WERI-Rb-1 (cell line): ENCODE measurements around the gene USP36.

Experiments
- DNase-seq: peaks from one replicate; pipeline ENCODE4 v3.0.0-alpha.2; 2020
- H3K27ac ChIP-seq: fragments of 250-450 bp; sonication (Bioruptor Pico); 2 replicates; pipeline ENCODE4 v1.5.1; 2020; ENCODE audit warnings: mild to moderate bottlenecking, moderate library complexity
- H3K27me3 ChIP-seq: fragments of 250-450 bp; sonication (Bioruptor Pico); 2 replicates; pipeline ENCODE4 v1.5.1; 2021; ENCODE audit warnings: mild to moderate bottlenecking, low read depth, moderate library complexity; ENCODE audit not compliant: insufficient read depth, severe bottlenecking
- H3K36me3 ChIP-seq: fragments of 250-450 bp; sonication (Bioruptor Pico); 2 replicates; pipeline ENCODE4 v1.5.1; 2020; ENCODE audit warnings: mild to moderate bottlenecking, moderate library complexity
- H3K4me3 ChIP-seq: 2 replicates; pipeline ENCODE4 v1.5.1; 2011; ENCODE audit warnings: low read depth, mild to moderate bottlenecking, control low read depth, low read length
- H3K9me3 ChIP-seq: fragments of 250-450 bp; sonication (Bioruptor Pico); 2 replicates; pipeline ENCODE4 v1.5.1; 2021; ENCODE audit warnings: mild to moderate bottlenecking, moderate library complexity; ENCODE audit not compliant: severe bottlenecking
- CTCF ChIP-seq: IDR thresholded peaks from 2 replicates; pipeline ENCODE4 v1.5.1; 2011; ENCODE audit warnings: low read depth, mild to moderate bottlenecking, control low read depth, inconsistent platforms, low read length

USP36 gene

GRCh38 chr17:78819806-78820792, 20.5 kb downstream of the USP36 start:
- DNase-seq = no peak
- H3K27me3 ChIP-seq = no peaks in the 10 kb centered on the region
- no peak for TF ChIP-seq CTCF
- H3K36me3 ChIP-seq = peaks cover 97% of the 10 kb centered on the region
- H3K4me3 ChIP-seq = no peak overlapping the region
- no peaks in the 10 kb centered on the region for H3K9me3 ChIP-seq
- no peak overlapping the region for H3K27ac ChIP-seq

DNA sequence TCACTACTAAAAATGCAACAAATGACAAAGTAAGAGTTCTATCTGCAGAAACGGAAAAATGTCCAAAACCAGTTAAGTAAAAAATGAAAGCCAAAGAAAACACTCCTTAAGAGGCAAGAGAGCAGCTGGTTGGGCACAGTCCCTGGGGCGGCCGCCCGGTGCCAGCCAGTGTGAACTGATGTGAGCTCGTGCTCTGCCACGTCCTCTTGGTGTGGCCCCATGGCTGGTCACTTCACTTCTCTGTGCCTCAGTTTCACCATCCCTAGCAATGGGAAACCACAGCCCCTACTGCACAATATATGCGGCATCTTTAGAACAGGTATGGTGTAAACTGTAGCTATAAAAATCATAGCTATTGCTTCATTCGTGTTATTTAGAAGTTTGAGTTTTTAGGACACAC, 21.2 kb downstream of the USP36 start:
- no peak overlapping the region for H3K27ac ChIP-seq
- no peaks in the 10 kb centered on the region for H3K27me3 ChIP-seq
- peaks cover 97% of the 10 kb centered on the region for H3K36me3 ChIP-seq
- TF ChIP-seq CTCF = no peak
- DNase-seq = no peak
- no peaks in the 10 kb centered on the region for H3K9me3 ChIP-seq
- H3K4me3 ChIP-seq = no peak overlapping the region

DNA sequence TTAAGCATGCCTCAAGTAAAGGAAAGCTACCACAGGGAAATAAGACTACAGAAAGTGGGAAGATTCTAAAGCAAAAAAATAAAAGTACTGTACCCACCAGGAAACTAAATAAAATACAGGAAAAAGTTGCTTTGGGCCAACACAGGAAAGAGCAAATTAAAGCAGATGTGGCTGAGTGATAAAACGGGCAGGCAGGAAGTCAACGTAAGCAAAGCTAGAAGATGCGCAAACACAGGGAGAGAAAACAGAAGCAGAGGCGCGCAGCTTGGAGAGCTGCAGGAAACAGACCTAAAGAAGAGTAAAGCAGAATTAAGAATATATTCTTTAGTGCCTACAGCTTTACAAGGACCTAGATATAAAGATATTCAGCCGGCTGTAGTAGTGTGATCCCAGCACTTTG, 21.7 kb downstream of the USP36 start:
- Histone ChIP-seq H3K4me3 (no peak overlapping the region), H3K9me3 (no peaks in the 10 kb centered on the region), H3K27ac (no peak overlapping the region), H3K36me3 (peaks cover 97% of the 10 kb centered on the region), H3K27me3 (no peaks in the 10 kb centered on the region)
- DNase-seq = no peak
- TF ChIP-seq CTCF = no peak

DNA sequence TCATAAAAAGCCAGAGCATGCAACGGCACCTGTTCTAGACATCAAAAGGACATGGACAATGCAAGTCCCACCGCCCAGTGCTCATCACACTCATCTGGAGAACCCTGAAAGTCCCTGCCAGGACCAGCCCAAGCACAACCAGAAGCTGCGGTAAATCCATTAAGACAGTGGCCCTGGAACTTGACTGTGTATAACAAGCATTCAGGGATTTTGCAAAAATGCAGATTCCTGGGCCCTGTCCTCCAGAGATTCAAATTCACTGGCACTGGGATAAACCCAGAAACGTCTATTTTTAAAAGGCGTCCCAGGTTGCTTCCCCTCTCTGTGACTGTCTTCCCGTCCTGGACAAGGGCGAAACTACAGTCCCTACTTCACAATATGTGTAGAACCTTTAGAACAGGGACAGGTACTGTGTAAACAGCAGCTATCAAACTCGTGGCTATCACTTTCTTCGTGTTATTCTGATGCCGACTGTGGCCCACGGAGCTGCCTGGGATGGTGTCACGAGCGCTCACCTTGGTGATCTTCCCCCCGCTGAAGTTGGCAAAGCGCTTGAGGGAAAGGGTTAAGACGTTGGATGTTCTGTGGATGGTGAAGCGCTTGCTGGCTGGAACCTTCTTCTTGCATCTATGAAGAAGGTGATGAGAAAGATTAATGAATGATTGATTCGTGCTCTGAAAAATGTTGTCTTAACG, 22.3 kb downstream of the USP36 start:
- Histone ChIP-seq H3K27ac (no peak overlapping the region), H3K9me3 (no peaks in the 10 kb centered on the region), H3K4me3 (no peak overlapping the region), H3K27me3 (no peaks in the 10 kb centered on the region), H3K36me3 (peaks cover 97% of the 10 kb centered on the region)
- no peak for DNase-seq
- no peak for TF ChIP-seq CTCF

DNA sequence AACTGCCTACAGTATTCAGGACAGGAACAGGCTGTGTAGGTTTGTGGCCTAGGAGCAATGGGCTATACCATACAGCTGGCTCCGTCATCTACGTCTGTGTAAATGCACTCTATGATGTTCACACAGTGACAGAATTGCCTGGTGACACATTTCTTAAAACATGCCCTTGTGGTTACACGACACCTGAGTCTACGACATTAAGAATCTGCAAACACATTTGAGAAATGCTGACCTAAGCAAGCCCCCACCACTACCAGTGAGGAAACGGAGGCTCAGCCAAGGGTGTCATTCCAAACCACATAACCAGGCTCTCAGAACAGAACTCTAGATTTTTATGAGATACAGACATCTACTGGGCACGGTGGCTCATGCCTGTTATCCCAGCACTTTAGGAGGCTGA, 23.5 kb downstream of the USP36 start:
- TF ChIP-seq CTCF = no peak
- H3K27ac ChIP-seq = no peak overlapping the region
- H3K4me3 ChIP-seq = no peak overlapping the region
- peaks cover 95% of the 10 kb centered on the region for H3K36me3 ChIP-seq
- H3K9me3 ChIP-seq = no peaks in the 10 kb centered on the region
- no peak for DNase-seq
- no peaks in the 10 kb centered on the region for H3K27me3 ChIP-seq
